ENCODE data around the gene GIPC3.

Gene GIPC3

DNA sequence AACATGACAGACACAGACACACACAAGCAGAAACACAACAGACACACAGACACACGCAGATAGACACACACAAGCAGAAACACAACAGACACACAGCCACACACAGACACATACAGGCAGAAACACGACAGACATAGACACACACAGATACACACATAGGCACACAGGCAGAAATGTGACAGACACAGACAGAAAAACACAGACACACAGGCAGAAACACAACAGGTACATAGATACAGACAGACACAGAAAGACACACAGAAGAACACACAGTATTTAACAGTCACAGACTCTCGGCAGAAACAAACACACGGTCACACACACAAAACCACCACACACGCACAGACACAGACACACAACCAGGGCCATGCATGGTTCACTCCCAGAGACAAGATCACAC is 20.5 kb downstream of the GIPC3 start:
- no peak for DNase-seq

DNA sequence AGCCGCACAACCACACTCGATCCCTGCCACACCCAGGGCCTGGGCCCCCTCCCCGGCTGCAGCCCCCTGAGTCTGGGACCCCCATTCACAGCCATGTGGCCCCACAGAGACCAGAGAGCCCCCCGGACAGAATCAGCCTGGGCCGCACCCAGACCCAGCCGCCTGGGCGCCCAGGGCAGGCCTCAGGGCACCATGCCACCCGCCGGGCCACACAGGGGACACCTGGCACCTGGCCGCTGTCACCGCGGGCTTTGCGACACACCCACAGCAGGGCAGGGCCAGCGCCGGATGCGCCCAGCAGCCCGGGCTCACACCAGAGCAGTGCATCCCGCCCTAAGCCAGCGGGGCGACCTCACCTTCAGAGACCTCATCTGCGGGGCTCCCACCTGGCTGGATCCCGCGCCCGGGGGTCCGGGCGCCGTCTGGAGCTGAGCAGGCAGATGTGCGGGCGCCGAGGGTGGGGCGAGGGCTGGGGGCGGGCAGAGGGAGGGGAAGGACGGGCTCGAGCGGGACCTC is 21.0 kb downstream of the GIPC3 start:
- no peak for DNase-seq

DNA sequence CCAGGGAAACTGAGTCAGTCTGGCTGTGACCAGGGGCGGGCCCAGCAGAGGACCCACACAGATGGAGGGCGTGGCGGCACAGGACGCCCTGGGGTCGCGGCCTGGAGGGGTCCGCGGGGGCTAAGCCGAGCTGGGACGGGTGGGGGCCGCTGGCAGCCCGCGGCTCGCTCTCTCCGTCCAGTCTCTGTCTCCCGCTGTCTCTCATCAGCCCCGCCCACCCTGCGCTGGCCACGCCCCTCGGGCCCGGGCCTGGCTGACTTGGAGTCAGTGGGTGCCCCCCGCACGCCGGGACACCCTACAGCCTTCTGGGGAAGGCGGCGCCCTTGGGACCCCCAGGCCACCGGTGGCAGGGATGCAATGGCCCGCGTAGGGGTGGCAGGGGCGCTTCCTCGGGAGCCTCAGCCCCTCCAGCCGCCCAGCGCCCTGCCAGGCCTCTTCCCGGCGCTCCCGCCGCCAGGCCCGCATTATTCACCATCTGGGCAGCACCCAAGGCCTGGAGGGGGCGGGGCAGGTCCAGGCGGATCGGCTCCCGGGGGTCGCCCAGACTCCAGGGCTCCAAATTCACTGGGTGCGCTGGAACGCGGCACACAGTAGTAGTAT is 21.5 kb downstream of the GIPC3 start, which contains the start of gene TBXA2R:
Gene TBXA2R, minus strand, starts transcription at position 186 of the 600 bp plus-strand sequence. CDS start 6,241 bp downstream, outside the sequence.
- peak; percentile 59 for DNase-seq

DNA sequence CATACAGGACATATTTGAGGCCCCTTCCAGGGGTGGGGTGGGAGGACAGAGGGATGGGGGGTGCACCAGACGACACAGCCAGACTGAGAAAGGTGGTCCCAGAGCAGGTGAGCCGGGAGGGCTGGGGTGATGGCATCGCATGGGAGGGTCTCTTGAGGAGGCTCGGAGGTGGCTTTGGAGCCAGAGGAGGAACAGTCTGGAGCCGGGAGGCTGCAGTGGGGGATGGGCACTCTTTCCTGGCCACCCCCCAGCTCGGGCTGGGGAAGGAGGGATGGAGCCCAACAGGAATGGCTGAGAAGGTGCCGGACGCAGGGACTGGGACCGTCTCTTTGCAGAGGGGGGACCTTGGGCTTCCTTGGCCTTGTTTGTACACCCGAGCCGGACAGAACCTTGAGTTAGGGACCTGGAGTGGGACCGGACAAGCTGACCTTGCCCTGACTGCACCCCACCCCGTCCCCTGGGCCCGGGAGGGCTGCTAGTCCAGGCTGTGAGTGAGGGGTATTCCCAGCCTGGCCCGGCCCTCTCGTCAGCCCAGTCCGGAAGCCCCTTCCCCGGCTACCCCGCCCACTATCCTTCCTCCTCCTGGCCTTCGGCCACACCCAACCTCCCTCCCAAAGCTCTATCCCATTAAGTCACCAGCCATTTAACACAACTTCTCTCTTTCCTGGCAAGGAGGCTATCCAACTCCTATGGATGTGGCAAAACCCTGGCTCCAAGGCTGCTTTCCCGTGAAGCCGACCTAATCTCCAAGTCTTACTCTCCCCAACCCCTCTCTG is 22.2 kb downstream of the GIPC3 start:
- DNase-seq = no peak

DNA sequence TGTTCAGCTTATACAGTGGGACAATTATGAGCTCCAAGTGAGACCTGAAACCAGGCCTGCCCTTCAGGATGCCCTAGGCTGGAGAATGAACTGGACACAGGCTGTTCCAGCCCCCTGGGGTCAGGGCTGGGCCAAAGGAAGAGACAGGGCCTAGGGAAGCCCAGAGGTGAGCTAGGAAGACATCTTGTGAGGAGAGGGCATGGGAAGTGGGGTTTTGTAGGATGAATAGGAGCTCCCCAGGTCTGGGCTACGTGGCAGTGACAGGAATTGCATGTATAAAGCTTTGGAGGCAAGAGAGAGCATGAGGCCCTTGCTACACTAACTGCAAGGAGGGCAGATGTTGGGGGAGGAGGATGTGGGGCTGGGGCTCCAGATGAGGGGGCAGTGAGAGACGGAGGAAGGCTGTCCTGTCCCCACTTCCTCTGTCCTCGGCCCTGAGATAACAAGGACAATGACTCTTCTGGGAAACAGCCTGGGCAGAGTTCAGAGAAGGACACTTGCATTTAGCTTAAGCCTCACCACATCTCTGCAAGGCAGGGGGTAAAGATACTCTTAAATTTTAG is 22.9 kb downstream of the GIPC3 start:
- no peak for DNase-seq

DNA sequence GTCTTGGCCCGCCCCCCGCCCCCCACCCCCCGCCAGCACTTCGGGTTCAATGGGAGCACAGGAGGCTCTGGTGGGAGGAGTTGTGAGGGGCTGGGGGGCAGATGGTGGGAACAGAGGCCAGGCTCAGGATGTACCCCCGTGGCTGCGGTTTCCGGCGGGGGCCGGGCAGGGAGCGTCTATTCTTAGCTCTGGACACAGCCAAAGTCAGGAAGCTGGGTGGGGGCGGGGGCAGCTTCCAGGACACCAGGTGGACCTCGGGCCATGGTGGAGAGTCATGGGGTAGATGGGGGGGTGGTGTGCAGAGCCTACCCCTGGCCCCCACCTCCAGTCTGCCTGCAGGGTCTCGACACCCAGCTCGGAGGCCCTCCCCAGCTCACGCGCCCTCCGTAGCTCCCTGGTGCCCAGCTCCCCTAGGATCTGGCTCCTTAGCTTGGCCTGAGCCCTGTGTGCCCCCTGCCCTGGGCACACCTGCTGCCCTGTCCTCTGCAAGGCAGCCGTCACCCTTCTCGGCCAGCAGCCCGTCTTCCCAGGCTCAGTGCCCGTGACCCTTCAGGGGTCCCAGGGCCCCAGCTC is 23.6 kb downstream of the GIPC3 start:
- DNase-seq = no peak

DNA sequence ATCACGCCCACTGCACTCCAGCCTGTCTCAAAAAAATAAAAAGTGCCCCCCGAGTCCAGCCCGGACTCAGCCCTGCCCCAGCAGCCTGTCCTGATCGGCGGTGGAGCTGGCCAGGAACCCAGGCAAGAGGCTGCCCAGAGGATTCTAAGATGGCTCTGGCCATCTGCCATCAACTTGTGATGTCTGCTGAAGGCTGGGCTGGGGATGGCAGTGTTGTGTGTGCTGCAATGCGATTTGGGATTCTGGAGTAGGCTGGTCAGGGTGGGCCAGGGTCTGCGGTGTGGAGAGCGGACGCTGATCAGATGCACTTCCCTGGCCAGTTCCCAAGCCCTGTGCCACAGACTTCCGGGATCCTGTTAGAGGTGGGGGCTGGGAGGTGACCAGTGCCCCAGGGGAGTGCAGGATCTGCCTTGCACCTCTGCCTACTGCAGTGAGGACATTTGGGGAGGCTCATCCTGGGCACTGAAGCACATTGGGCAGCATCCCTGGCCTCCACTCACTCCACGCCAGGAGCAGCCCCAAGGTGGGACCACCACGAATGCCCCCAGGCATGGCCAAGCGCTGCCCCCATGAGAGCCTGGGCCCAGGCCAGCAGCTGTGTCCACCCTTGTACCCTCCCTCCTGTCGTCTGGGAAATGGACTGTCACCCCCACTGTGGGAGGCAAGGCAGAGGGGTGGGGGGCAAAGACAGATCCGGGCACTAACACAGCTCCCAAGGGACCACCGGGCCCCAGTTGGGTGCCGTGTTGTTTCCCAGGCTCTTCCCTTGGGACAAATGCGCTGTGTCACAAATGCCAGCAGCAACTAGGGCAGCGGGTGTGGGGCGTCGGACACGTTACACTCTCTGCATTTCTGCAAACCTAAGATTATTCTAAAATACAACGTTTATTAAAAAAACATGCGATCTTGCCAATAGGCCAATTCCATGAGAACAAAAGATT is 24.8 kb downstream of the GIPC3 start:
- DNase-seq = no peak

DNA sequence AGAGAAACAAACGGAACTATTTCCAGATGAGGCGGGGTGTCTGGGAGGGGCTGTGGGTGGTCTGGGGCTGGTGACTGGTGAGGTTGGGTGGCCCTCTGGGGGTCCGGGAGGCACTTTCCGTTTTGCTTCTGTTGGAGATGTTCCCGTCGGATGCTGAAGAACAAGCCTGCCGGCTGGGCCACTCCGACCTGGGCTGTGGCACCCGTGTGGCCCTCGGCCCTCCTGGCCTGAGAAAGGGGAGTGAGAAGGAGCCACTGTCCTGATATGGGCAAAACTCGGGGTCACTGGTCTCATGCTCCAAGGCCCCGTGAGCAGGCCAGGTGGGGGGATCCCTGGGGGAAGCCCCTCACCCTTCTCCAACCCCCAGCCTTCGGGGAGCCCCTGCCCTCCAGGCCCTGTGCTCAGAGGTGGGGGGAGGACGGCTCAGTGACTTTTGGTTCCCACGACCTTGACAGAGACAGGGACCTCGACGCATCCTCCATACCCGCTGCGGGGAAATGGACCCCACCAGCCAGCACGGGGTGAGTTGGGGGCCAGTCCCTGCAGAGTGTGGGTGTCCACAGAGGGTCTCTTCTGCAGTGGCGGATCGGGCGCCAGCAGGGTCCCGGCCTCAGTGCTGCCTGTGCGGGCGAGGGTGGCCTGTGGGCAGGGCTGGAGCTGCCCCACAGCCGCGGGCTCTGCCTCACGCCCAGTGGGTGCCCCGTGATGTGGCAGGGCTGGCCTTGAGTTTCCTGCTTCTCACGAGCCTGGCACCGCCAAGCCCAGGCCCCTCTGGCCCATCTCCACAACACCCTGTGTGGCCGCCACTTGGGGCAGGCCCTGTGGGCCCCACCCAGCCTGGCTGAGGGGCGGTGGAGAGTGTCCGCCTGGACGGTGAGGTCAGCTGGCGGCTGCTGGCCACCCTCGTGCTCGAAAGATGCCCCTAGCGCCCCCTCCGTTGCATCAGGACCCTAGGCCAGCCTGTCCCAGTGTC is 25.8 kb downstream of the GIPC3 start:
- DNase-seq = no peak

DNA sequence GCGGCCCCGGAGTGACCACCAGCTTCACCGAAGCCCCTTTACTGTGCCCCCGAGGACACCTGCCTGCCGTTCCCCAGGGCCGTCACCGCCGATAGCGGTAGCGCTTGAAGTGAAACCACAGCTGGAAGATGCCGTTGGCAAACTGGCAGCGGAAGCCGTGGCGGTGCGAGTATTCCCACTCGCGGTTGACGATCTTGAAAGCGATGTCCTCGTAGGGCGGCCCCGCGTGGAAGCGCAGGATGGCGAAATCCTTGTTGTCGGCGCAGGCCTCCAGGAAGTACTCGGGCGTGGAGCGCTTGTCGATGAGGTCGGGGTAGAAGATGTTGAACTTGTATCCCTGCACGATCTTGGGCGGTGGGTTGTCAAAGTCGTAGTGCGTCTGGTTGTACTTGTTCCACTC is 26.6 kb downstream of the GIPC3 start:
- no peak for DNase-seq

DNA sequence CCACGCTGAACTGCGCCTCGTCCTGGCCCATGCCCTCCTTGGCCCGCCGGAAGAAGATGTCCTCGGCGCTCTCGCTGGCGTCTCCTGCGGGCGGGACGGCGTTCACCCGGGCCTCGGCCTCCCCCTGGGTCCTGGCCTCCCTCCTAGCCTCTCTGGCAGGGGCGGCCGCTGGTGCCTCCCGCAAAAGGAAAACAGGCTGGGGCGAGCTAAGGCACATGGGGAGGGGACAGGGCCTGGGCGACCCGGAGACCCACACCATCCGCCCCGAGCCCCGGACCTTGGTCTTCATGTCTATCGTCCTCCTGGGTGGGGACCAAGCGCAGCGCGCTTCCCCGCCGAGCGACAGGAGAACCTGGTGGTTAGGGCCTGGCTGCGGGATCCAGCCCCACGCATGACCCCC is 27.1 kb downstream of the GIPC3 start:
- DNase-seq = no peak

DNA sequence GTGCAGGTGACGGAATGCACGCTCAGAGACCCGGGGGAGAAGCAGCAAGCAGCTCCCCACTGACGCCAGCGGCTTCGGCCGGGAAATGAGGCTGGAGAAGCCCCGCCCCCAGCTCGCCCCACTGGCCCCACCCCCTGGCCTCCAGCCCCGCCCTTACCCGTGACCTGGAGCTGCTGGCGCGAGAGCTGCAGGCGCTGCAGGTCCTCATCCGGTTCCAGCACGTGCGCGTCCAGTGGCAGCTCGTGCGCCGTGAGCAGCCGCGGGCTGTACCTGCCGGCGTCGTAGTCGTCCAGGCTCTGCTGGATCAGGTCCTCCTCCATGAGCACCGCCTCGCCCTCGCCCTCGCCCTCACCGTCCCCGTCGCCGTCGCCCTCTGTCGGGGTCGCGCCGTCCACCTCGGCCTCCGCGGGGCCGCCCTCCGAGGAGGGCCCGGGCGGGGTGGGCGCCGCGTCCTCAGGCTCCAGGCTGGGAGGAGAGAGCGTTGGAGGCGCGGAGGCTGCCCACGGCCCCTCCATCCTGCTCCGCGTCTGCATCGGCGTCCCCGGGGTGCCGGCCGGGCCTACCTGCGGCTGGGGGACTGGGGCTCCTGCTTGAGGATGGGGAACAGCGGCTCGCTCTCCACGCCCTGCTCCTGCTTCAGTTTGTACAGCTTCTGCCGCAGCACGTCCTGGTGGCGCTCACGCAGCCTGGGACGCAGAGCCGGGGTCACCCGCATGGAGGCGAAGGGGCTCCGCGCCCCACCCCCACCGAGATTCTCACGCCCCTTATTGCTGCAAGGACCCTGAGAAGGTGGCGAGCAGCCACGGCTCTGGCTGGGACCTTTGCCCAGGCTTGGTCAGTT is 27.8 kb downstream of the GIPC3 start:
- DNase-seq = no peak

DNA sequence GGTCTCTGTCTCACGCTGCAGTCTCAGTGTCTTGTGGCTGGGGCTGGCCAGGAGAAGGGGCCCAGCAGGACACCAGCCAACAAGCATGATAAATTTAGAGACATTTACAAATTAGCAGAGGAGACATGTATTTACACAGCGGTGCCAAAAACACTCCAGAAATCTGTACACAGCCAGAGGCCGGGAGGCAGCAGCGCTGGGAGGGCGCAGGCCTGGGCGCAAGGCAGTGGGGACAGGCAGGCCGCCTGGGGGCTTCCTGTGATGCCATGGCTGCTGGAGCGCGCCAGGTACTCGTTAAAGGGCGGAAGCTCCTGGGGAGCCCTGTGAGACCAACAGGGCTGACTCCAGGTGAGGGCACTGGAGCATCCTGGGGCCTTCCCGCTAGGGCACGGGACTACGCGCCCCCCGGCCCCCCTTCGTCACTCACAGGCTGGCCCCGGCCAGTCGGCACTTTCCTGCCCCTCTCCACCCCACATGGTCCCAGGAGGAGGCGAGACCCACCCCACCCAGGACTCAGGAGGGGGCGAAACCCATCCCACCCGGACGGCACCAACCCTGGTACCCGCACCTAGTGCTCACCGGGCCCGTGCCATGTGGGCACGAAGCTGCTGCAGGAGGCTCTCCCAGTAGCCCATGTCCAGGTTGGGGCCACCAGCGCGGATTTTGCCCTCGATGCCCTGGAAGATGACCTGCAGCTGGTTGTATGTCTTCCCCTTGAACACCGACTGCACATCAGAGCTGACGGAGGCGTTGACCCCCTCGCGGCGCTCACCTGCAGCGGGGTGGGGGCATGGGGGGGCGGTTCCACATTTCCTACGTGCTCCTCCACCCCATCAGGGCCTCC is 28.8 kb downstream of the GIPC3 start:
- DNase-seq = no peak

DNA sequence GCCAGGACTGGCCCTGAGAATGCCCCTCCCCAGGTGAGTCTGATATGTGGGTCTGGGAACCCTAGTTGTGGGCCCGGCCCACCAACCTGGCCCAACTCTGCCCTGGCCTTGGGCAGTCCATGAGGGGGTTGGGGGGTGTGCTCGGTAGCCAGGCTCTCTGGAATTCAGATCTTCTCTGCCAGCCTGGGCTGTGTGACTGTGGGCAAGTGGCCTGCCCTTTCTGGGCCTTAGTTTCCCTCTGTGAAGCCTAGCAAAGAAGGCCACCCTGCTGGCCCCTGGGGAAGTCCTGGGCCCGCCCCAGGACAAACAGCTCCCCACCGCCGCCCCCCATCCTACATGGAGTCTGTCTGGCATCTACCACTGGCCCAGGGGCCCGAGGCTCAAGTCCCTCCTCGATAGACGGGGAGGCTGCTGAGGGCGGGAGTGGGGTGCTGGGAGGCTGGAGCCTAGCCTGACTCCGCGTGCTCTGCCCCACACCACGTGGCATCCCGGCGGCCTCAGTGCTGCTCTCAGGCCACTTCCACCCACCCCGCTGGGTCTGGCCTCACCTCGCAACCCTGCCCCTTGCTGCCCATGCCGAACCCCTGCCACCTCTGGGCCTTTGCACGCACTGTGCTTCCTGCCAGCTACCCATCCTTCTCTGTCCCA is 29.7 kb downstream of the GIPC3 start:
- no peak for DNase-seq

DNA sequence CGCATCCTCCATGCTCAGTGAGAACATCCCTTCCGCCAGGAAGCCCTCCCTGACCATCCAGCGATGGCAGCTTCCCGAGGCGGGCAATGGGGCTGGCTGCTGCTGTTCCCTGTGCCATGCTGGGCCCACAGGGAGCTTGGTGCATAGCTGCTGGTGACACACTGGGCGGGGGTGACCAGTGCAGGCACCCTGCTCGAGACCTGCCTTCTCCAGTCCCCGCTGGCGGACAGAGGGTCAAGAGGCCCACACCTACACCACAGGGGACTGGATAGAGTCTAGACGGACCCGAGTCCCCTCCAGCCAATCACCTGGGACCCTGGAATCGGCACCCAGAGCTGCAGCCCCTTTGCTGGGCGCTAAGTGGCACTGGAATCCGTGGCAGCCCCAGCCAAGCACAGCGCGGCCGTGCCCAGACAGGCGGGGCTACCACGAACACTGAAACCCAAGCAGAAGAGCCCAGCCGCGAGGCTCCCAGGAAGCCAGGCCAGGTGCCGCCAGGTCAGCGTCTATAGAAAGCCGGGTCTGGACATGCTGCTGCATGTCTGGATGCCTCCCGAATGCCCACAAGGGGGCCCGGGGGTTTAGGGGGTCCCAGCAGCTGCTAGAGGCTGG is 30.4 kb downstream of the GIPC3 start:
- DNase-seq = no peak

DNA sequence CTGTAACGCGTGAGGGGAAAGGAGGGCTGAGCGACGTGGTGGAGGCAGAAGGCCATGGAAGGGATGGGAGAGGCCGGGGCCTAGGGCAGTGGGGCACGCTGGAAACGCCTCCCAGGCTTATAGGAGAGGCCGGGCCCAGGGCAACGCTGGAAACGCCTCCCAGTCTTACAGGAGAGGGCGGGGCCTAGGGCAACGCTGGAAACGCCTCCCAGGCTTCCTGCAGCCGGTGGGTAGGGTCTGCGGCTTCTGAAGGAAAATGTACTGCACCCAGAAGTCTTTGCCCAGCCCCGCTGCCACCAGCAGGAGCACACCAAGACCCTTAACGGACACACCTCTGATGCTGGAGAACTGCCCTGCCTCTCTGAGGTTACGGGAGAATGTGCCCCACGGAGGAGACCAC is 32.2 kb downstream of the GIPC3 start:
- no peak for DNase-seq

DNA sequence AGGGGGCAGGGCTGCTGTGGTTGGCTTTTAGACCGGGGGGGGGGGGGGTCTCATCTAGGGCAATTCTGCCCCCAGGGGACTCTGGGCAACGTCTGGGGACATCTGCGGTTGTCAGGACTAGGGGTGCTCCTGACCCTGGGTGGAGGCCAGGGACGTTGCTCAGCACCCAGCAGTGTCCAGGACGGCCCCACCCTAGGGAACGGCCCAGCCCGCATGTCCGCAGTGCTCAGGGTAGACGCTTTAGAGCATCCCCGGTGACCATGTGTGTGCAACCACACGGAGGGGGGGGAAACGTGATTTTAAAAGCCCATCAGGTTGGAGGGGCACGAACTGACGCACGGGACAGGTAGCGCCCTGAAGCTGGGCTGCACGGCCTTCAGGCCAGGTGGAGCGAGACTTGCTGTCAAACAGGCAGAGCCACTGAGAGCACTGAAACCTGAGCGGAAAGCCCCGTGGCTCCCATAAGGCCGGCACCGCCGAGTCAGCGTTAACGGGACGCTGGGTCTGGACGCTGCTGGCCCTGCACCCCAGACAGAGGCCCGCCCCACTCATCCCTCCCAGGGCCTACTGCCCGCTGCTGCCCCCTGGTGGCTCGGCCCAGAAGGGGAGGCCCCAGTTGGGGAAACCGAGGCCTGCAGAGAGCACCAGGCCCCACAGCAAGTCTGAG is 33.0 kb downstream of the GIPC3 start:
- peak; percentile 35 for DNase-seq

DNA sequence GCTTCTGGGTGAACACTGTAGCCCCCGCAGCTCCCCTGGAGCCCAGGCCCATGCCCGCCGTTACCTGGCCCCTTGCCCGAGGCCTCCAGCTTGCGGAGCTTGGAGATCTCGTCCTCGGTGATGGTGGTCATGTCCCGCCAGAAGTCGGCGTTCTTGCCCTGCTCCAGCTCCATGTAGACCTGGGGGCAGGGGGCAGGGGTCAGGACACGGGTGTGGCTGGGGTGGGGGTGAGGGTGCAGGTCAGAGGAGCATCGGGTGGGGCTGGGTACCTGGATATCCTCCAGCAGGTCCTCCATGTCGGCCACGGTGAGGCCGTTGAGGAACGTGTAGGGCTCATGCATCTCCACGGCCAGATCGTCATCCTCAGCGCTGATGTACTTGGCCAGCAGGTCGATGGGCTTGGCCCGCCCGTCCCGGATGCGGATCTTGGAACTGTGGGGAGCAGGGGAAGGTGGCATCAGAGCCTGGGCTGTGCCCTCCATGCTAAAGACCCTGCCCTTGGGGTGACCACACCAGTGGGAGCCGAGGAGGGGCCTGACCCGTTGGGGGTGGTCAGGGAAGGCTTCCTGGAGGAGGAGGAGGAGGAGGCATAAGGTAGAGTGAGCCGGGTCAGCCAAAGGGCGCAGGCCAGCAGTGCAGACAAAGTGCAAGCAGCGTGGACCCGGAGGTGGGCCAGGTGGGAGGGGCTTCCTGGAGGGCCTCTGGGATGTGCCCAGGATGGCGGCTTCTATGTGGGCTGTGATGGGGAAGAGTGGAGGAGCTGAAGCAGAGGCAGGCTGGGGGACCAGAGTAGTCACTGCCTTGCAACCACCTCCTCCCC is 33.7 kb downstream of the GIPC3 start:
- no peak for DNase-seq

Measured in CD4-positive, alpha-beta T cell treated with Interferon gamma for 1 hour (primary cell).